ENCODE data around the gene KIF5A.
A peak's percentile ranks its signal among the peaks of the same experiment; 100 is the strongest.
"Not testable (repeated sequence)": the region's sequence is repeated elsewhere in the genome, so short reads cannot be mapped to it uniquely, and the experiment has no call there.

The KIF5A gene

DNA sequence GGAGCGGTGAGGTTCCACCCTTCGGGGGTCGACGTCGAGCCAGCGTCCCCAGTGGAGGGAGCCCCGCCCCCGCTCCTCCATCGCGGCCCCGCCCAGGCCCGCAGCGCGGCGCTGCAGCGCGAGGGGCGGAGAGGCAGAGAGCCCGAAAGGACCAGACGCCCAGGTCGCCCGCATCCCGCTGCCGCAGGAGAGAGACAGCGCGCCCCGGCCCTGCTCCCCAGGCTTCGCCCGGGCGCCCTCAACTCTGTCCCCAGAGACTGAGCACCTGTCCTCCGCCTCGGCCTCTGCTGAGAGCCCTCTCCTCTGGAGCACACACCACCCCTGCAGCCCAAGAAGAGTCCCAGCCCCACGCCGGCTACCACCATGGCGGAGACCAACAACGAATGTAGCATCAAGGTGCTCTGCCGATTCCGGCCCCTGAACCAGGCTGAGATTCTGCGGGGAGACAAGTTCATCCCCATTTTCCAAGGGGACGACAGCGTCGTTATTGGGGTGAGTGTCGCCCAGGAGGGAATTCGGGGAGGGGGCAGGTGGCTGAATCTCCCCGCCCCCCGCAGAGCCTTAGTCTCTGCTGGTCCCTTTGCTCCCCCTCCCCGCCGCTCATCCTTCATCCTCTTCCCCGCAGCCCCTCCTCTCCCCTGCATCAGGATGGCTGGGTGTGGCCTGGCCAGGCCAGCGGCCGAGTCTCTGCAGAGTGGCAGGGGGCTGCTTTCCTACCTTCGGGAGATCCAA is at the start of gene KIF5A:
Gene KIF5A (plus strand): TSS at position 136 of the 732 bp plus-strand sequence. CDS start 228 bp downstream, at position 364.
- peak; percentile 13 to 29 for DNase-seq (ENCODE audit: low read depth in 2 of 2)

DNA sequence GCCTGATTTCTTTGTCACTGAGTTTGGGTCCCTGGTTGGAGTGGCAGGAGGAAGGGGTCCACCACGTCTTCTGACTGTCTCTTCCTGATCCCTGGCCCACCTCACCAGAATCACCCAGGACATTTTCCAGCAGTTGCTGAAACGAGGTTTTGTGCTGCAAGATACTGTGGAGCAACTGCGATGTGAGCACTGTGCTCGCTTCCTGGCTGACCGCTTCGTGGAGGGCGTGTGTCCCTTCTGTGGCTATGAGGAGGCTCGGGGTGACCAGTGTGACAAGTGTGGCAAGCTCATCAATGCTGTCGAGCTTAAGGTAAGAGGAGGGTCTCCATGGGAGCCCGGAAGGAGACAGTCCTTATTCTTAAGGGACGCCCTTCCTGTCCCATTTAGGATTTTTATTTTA is 49.6 kb upstream of the KIF5A start:
- DNase-seq (ENCODE audit: low read depth in 2 of 2) = no peak

DNA sequence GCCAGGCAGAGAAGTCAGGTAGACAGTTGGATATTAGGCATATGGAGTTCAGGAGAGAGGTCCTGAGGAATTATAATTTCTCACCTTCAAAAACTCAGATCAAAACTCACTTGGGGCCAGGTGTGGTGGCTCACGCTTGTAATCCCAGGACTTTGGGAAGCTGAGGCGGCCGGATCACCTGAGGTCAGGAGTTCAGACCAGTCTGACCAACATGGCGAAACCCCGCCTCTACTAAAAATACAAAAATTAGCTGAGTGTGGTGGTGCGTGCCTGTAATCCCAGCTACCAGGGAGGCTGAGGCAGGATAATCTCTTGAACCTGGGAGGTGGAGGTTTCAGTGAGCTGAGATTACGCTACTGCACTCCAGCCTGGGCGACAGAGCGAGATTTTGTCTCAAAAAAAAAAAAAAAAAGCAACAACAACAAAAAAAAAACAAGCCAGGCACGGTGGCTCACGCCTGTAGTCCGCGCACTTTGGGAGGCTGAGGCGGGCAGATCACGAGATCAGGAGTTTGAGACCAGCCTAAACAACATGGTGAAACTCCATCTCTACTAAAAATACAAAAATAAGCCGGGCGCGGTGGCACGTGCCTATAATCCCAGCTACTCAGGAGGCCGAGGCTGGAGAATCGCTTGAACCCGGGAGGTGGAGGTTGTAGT is 47.4 kb upstream of the KIF5A start:
- DNase-seq (ENCODE audit: low read depth in 2 of 2) = not testable (repeated sequence)

DNA sequence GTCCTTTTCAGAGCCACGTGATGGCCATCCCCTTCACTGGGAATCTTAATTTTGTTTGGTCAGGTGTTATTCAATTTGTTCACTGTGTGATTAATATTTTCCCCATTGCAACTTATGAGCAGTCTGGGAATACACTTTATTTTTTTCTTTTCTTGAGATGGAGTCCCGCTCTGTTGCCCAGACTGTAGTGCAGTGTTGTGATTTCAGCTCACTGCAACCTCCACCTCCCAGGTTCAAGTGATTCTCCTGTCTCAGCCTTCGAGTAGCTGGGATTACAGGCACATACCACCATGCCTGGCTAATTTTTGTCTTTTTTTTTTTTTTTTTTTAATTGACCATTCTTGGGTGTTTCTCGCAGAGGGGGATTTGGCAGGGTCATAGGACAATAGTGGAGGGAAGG is 43.3 kb upstream of the KIF5A start:
- not testable (repeated sequence) for DNase-seq (ENCODE audit: low read depth in 2 of 2)

DNA sequence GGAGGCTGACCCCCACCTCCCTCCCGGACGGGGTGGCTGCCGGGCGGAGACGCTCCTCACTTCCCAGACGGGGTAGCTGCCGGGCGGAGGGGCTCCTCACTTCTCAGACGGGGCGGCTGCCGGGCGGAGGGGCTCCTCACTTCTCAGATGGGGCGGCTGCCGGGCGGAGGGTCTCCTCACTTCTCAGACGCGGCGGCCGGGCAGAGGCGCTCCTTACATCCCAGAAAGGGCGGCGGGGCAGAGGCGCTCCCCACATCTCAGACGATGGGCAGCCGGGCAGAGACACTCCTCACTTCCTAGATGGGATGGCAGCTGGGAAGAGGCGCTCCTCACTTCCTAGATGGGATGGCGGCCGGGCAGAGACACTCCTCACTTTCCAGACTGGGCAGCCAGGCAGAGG is 42.0 kb upstream of the KIF5A start:
- not testable (repeated sequence) for DNase-seq (ENCODE audit: low read depth in 2 of 2)

DNA sequence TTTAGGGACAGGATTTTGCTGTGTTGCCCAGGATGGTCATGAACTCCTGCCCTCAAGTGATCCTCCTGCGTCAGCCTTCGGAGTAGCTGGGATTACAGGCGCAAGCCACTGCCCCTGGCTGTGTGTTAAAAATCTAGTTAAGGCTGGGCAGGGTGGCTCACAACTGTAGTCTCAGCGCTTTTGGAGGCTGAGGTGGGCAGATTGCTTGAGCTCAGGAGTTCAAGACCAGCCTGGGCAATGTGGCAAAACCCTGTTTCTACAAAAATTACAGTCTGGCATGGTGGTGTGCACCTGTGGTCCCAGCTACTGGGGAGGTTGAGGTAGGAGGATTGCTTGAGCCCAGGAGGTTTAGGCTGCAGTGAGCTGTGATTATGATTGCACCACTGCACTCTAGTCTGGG is 38.7 kb upstream of the KIF5A start:
- DNase-seq (ENCODE audit: low read depth in 2 of 2) = no peak

DNA sequence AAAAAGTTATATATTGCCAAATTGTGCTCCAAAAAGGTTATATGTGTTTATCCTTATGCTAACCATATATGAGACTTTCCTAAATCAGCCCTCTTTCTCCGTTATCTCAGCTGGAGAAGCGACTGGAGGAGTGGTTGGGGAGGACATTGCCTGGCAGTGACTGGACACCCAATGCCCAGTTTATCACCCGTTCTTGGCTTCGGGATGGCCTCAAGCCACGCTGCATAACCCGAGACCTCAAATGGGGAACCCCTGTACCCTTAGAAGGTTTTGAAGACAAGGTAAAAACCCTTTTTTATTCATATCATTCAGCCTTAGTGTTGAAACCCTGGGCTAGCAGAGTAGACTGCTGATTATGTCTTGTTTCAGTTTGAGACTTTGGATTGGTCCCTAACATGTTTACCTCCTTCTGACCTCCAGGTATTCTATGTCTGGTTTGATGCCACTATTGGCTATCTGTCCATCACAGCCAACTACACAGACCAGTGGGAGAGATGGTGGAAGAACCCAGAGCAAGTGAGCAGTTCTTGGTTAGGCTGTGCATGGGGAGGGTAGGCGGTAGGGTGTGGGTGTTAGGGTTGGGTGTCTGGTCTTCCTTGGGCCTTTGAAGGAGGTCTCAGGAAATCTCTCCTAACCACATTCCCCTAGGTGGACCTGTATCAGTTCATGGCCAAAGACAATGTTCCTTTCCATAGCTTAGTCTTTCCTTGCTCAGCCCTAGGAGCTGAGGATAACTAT is 38.1 kb upstream of the KIF5A start:
- DNase-seq (ENCODE audit: low read depth in 2 of 2) = no peak

DNA sequence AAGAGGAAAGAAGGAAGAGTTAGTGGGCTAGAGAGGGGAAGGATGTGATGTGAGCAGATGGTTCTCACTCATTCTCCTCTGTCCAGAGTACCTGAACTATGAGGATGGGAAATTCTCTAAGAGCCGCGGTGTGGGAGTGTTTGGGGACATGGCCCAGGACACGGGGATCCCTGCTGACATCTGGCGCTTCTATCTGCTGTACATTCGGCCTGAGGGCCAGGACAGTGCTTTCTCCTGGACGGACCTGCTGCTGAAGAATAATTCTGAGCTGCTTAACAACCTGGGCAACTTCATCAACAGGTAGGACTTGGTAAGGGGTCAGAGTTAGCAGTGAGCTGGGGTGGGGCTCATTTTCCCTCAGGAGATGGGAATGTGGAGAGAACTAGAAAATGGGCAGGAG is 37.2 kb upstream of the KIF5A start:
- no peak for DNase-seq (ENCODE audit: low read depth in 2 of 2)

DNA sequence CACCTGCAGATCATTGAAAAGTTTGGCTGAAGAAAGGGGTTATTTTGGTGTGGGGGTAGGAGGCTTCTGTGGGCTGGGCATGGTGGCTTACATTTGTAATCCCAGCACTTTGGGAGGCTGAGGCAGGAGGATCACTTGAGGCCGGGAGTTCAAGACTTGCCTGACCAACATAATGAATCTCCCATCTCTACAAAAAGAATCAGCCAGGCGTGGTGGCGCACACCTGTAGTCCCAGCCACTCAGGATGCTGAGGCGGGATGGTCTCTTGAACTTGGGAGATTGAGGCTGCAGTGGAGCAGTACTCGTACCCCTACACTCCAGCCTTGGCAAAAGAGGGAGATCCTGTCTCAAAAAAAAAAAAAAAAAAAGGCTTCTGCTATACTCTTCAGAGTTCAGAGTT is 36.6 kb upstream of the KIF5A start:
- no peak for DNase-seq (ENCODE audit: low read depth in 2 of 2)

DNA sequence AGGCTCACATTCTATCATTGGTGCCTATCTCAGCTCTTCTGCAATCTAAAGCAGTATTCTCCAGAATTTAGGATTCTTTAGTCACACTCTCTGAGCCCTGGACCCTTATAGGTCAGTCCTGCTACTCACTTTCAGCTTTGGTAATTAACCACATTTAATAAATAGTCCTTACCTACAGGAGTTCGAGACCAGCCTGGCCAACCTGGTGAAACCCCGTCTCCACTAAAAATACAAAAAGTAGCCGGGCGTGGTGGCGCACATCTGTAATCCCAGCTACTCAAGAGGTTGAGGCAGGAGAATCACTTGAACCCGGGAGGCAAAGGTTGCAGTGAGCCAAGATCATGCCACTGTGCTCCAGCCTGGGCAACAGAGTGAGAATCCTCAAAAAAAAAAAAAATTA is 36.2 kb upstream of the KIF5A start:
- not testable (repeated sequence) for DNase-seq (ENCODE audit: low read depth in 2 of 2)

DNA sequence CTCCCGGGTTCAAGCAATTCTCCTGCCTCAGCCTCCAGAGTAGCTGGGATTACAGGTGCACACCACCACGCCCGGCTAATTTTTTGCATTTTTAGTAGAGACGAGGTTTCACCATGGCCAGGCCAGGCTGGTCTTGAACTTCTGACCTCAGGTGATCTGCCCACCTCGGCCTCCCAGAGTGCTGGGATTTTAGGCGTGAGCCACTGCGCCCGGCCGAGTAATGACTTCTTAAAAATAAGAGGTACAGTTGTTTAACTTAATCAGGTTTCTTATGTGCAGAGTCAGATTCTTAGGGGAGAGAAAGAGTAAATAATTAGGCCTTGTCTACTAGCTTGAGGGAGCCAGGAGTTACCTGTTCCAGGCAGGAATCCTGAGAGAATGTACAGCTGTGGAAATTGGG is 35.6 kb upstream of the KIF5A start:
- DNase-seq (ENCODE audit: low read depth in 2 of 2) = not testable (repeated sequence)

DNA sequence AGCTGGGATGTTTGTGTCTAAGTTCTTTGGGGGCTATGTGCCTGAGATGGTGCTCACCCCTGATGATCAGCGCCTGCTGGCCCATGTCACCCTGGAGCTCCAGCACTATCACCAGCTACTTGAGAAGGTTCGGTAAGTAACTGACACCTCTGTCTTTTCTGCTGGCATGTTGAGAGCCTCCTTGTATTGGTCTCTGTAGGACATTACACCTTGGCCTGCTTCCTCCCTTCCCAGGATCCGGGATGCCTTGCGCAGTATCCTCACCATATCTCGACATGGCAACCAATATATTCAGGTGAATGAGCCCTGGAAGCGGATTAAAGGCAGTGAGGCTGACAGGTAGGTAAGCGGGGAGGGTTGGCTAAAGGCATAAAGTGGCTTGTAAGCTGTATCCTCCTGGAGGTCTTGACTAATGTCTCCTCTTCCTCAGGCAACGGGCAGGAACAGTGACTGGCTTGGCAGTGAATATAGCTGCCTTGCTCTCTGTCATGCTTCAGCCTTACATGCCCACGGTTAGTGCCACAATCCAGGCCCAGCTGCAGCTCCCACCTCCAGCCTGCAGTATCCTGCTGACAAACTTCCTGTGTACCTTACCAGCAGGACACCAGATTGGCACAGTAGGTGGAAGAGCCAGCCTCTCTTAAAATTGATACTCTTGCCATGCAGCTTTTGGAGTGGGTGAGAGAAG is 35.0 kb upstream of the KIF5A start:
- no peak for DNase-seq (ENCODE audit: low read depth in 2 of 2)

DNA sequence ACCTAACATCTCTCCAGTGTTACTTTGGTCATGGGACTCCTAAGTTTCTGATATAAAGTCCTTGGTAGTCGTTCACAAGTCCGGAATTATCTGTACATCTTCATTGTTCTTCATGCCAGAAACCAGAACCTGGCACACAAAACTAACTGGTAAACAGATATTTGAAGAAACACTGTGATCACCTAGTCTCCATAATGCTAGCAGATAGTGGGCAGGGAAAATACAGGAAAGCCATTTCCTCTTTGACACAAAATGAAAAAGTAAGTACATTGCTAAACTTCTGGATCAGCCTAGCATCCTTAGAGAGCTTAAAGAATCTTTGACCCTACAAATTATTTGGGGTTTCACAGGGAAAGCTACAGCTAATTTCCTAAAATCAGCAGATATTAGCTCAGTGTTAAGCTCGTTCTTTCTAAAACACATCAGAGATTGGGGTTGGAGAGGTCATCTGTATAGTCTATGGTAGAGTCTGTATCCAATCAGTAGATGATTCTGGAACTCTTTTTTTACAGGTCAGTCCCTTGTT is 34.4 kb upstream of the KIF5A start:
- DNase-seq (ENCODE audit: low read depth in 2 of 2) = no peak

DNA sequence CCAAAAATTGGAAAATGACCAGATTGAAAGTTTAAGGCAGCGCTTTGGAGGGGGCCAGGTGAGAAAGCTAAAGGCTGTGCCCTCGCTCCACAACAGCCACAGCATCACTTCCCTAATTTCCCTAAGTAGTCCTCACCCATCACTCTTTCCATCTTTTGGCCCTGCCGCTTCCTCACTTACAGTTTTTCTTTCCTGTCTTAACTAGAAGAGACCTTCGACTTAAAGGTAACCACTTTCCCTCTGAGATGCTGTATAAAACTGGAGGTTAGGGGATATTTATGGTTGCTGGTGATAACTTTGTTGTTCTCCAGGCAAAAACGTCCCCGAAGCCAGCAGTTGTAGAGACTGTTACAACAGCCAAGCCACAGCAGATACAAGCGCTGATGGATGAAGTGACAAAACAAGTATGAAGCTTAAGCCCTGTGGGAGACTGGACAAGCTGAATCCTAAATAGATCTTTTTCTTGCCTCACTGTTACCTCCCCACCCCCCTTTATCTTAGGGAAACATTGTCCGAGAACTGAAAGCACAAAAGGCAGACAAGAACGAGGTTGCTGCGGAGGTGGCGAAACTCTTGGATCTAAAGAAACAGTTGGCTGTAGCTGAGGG is 33.8 kb upstream of the KIF5A start:
- no peak for DNase-seq (ENCODE audit: low read depth in 2 of 2)

DNA sequence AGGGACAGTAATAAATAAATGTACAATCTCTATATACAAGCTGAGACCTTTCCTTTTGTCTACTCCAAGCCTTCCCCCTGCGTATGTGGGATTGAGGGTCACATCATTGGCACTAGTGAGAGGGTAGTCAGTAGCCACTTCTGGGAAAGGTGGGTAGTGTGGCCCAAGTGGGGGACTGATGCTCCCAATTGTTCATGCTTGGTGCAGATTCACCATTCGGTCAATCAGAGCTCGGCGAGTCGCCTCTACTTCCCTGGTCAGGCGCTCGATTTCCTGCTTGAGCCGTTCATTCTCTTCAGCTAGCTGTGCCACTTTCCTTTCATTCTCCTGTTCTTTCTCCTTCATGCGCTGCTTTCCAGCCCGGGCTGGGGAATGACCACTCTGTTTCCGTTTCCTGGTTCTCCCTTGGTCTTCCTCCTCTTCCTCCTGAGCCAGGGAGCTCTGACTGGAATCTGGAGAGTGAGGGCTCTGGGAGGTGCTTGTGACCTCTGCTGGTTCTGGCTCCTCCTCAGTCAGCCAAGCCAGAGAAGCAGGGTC is 33.2 kb upstream of the KIF5A start:
- DNase-seq (ENCODE audit: low read depth in 2 of 2) = no peak

DNA sequence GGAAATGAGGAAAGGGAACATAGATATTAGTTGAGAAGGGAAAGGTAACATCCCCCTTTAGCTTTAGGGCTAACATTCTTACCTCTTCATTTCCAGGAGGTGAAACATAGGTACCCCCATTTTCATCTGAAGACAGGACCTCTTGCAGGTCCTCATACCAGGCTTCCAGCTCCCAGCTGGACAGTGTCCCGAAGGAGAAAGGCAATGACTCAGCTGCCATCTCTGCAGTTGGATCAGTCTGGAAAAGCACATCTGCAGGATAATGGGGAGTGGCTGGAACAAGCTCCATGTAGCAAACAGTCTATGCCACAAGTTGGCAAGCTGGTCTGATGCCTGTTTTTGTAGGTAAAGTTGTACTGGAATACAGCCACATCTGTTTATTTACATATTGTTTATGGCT is 32.7 kb upstream of the KIF5A start:
- DNase-seq (ENCODE audit: low read depth in 2 of 2) = no peak

DNA sequence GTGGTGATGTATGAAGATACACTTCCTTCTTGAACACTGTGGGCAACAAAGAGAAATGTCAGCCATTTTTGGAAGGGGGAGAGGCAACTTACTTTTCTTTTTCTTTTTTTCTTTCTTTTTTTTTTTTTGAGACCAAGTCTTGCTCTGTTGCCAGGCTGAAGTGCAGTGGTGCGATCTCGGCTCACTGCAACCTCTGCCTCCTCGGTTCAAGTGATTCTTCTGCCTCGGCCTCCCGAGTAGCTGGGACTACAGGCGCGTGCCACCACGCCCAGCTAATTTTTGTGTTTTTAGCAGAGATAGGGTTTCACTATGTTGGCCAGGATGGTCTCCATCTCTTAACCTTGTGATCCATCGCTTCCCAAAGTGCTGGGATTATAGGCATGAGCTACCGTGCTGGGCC is 32.1 kb upstream of the KIF5A start:
- DNase-seq (ENCODE audit: low read depth in 2 of 2) = not testable (repeated sequence)

DNA sequence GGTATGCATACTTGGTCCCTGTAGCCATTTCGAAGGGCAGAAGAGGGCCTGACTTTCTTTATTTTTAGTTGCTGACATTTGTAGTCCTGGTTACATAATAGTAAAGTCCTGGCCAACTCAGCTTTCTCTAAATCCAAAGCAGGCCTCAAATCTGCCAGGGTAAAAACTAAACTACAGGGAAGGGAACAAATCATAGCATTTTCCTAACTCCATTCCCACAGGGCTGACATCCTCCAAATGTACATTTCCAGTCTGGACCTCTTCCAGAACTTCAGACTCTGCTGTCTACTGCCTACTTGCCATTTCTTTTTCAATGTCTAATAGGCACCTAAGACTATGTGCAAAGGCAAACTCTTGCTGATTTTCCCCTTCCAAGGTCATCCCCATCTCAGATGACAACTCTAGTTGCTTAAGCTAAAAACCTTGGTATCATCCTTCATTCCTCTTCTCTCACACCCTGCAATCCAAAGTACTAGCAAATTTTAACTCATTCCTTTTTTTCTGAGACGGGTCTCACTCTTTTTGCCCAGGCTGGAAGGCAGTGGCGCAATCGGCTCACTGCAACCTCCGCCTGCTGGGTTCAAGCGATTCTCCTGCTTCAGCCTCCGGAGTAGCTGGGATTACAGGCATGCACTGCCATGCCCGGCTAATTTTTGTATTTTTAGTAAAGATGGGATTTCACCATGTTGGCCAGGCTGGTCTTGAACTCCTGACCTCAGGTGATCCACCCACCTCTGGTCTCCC is 31.5 kb upstream of the KIF5A start:
- DNase-seq (ENCODE audit: low read depth in 2 of 2) = no peak

DNA sequence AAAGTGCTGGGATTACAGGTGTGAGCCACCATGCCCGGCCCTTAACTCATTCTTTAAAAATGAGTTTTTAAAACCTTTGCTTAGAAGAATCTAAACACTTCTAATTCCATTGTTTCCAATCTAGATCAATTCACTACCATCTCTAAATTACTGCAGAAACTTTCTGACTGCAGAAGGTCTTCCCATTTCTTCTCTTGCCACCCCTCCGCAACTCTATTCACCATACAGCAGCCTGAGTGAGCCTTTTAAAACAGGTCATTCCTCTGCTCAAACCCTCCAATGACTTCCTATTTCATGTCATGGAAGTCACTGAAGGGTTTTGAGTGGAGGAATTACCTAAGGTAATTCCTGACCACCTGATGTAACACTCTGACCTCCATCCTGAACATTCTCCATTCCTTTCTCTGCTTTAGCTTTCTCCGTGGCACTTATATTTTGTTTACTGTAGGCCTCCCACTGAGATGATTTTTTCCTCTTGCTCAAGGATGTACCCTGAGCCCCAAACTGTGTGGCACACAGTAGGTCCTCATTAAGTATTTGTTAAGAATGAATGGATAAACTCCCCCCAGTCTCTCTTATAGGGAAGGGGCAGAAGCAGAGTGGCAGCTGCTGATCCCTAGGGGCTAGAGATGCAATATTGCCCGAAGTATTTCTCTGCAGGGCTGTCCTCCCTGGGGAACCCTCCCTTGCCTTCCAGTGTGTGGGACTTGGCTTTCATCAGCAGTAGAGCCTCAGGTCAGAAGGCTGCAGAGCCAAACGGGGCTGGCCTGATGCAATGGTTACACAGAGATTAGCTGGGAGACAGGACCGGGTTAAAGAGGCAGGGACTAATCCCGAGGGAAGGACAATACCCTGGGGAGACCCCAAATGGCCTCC is 30.7 kb upstream of the KIF5A start:
- no peak for DNase-seq (ENCODE audit: low read depth in 2 of 2)

DNA sequence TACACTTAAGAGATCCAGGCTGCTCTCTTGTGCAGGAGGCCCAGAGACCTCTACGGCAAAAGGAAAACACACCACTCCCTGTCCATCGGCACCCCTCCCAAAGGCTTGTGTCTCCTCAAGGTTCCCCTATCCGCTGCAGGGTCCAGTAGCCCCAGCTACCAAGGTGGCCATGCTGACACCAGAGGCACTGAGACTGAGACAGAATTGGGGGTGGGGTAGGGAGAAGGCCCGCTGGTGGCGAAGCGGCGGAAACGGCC is 30.1 kb upstream of the KIF5A start:
- no peak for DNase-seq (ENCODE audit: low read depth in 2 of 2)

All from stimulated activated CD8-positive, alpha-beta memory T cell treated with anti-CD3 and anti-CD28 coated beads, Interleukin-2, amount 100 ng/mL, for 1 hour (primary cell).